ENCODE measurements around the gene TTC39A. TPM values are rescaled to one million over a fixed set of nuclear protein-coding genes. Genes with fewer than 3 reads are reported as not detected.

TTC39A gene
- total RNA-seq, 1 experiment from 2014 or later, result 15.4 TPM

GRCh38 chr1:51281807-51282206, 48.6 kb downstream of the TTC39A start:
- Histone ChIP-seq H3K27me3 (ENCODE audit: insufficient read depth, low read length) (no peaks in the 10 kb centered on the region), H3K4me2 (ENCODE audit: low read length) (no peak overlapping the region), H3K9ac (ENCODE audit: low read length) (no peak overlapping the region), H3K27ac (ENCODE audit: low read depth, low read length) (no peak overlapping the region), H3K9me3 (ENCODE audit: control insufficient read depth in 1 of 2, insufficient read depth in 1 of 2, low read depth in 1 of 2, low read length in 2 of 2) (no peaks in the 10 kb centered on the region), H3K4me3 (replicated peaks in 1 of 2; ENCODE audit: low read depth in 1 of 2, low read length in 2 of 2) (no peak overlapping the region), H4K20me1 (ENCODE audit: insufficient read depth) (no peaks in the 10 kb centered on the region), H3K9me2 (ENCODE audit: insufficient read depth) (no peaks in the 10 kb centered on the region), H3K4me1 (ENCODE audit: control insufficient read depth in 1 of 2, insufficient read depth in 2 of 2, low read length in 2 of 2) (peaks cover 10 to 16% of the 10 kb centered on the region in 2 experiments), H2AFZ (ENCODE audit: low read depth, low read length, poor library complexity, severe bottlenecking) (no peak overlapping the region), H3K36me3 (ENCODE audit: control insufficient read depth in 1 of 2, insufficient read depth in 2 of 2, low read length in 2 of 2) (peaks cover 0 to under 1% of the 10 kb centered on the region in 2 experiments; a peak in 1 of 4 replicates), H3K79me2 (ENCODE audit: insufficient read depth, low read length) (no peaks in the 10 kb centered on the region)
- RAD21 ChIA-PET (ENCODE audit: low non-redundant PET in 1 of 2, low total read pairs in 2 of 2, uncharacterized antibody in 2 of 2, unreplicated experiment in 2 of 2), result no interaction called here
- POLR2A ChIA-PET, result no interaction called here
- intact Hi-C loops (cut with micrococcal nuclease), result no loop called here
- no peak for DNase-seq (ENCODE audit: low read depth, low spot score)
- CTCF ChIA-PET, result no interaction called here
- no TSS peak for BruUV-seq (replicated peaks)
- TF ChIP-seq SP1 (IDR thresholded peaks at IDR 0.05; ENCODE audit: low read depth) (no peak), EZH2phosphoT487 (IDR thresholded peaks at IDR 0.05; ENCODE audit: borderline replicate concordance) (no peak), CBX3 (IDR thresholded peaks at IDR 0.05; ENCODE audit: low read depth) (no peak), EGR1 (IDR thresholded peaks at IDR 0.05; ENCODE audit: low read depth) (no peak), ELF1 (IDR thresholded peaks at IDR 0.05; ENCODE audit: borderline replicate concordance, low read depth) (no peak), POLR2A (IDR thresholded peaks at IDR 0.05; ENCODE audit: borderline replicate concordance, extremely low read depth, insufficient read depth, insufficient read length) (no peak), FOSL1 (IDR thresholded peaks at IDR 0.05; ENCODE audit: low read depth) (no peak), ZFX (IDR thresholded peaks at IDR 0.05) (no peak)
- no peak for ATAC-seq

- intact Hi-C loops (cut with micrococcal nuclease), result no loop called here
- no peaks in the 10 kb centered on the region for H4K20me1 ChIP-seq (ENCODE audit: insufficient read depth)
- CTCF ChIA-PET, result no interaction called here
- TF ChIP-seq MAX (IDR thresholded peaks at IDR 0.05) (no peak), ATF3 (IDR thresholded peaks at IDR 0.05) (no peak), POLR2AphosphoS5 (IDR thresholded peaks at IDR 0.05; ENCODE audit: low read depth, low read length) (no peak), EGR1 (IDR thresholded peaks at IDR 0.05; ENCODE audit: low read depth) (no peak), TCF7L2 (IDR thresholded peaks at IDR 0.05; ENCODE audit: borderline replicate concordance, extremely low read depth, insufficient read depth, insufficient read length) (no peak), CTCF (IDR thresholded peaks at IDR 0.05 in 2 of 3, conservative IDR thresholded peaks at IDR 0.05 in 1 of 3; ENCODE audit: borderline replicate concordance in 1 of 3, insufficient read depth in 1 of 3, low read depth in 2 of 3, low read length in 2 of 3) (no peak), SRF (IDR thresholded peaks at IDR 0.05; ENCODE audit: low read depth) (no peak), FOSL1 (IDR thresholded peaks at IDR 0.05; ENCODE audit: low read depth) (no peak), POLR2A (IDR thresholded peaks at IDR 0.05; ENCODE audit: borderline replicate concordance, extremely low read depth, insufficient read depth, insufficient read length) (no peak), REST (IDR thresholded peaks at IDR 0.05; ENCODE audit: low read depth) (no peak), EZH2phosphoT487 (IDR thresholded peaks at IDR 0.05; ENCODE audit: borderline replicate concordance) (no peak), ZFX (IDR thresholded peaks at IDR 0.05) (no peak)
These were observed 49.9 kb downstream of the TTC39A start for GRCh38 chr1:51280321-51280978.

More at GRCh38 chr1:51280321-51280978, 49.9 kb downstream of the TTC39A start:
- Histone ChIP-seq H3K4me1 (ENCODE audit: control insufficient read depth in 1 of 2, insufficient read depth in 2 of 2, low read length in 2 of 2) (peaks cover 10 to 16% of the 10 kb centered on the region in 2 experiments), H3K9me3 (ENCODE audit: control insufficient read depth in 1 of 2, insufficient read depth in 1 of 2, low read depth in 1 of 2, low read length in 2 of 2) (no peaks in the 10 kb centered on the region), H3K36me3 (ENCODE audit: control insufficient read depth in 1 of 2, insufficient read depth in 2 of 2, low read length in 2 of 2) (no peaks in the 10 kb centered on the region), H3K9ac (ENCODE audit: low read length) (no peak overlapping the region), H2AFZ (ENCODE audit: low read depth, low read length, poor library complexity, severe bottlenecking) (no peak overlapping the region), H3K27me3 (ENCODE audit: insufficient read depth, low read length) (no peaks in the 10 kb centered on the region), H3K27ac (ENCODE audit: low read depth, low read length) (no peak overlapping the region), H3K4me2 (ENCODE audit: low read length) (no peak overlapping the region), H3K9me2 (ENCODE audit: insufficient read depth) (no peaks in the 10 kb centered on the region), H3K4me3 (replicated peaks in 1 of 2; ENCODE audit: low read depth in 1 of 2, low read length in 2 of 2) (no peak overlapping the region), H3K79me2 (ENCODE audit: insufficient read depth, low read length) (no peaks in the 10 kb centered on the region; the same call in 1 of the 2 replicates)
- POLR2A ChIA-PET, result no interaction called here
- ATAC-seq (no peak), DNase-seq (ENCODE audit: low read depth, low spot score) (no peak)
- BruUV-seq (replicated peaks), result no TSS peak
- RAD21 ChIA-PET (ENCODE audit: low non-redundant PET in 1 of 2, low total read pairs in 2 of 2, uncharacterized antibody in 2 of 2, unreplicated experiment in 2 of 2), result no interaction called here
